GM18873 (cell line): Measurements from ENCODE around the gene CD151.

Source experiments
- ATAC-seq: cut with Tn5 transposase; IDR thresholded peaks from one replicate; pipeline ENCODE4 v1.9.1; 2021; ENCODE audit warnings: mild to moderate bottlenecking, moderate library complexity, moderate number of reproducible peaks; ENCODE audit not compliant: unreplicated experiment, low FRiP score

The CD151 gene

GRCh38 chr11:855330-855674 lies 22.6 kb downstream of the CD151 start:
- no peak for ATAC-seq

DNA sequence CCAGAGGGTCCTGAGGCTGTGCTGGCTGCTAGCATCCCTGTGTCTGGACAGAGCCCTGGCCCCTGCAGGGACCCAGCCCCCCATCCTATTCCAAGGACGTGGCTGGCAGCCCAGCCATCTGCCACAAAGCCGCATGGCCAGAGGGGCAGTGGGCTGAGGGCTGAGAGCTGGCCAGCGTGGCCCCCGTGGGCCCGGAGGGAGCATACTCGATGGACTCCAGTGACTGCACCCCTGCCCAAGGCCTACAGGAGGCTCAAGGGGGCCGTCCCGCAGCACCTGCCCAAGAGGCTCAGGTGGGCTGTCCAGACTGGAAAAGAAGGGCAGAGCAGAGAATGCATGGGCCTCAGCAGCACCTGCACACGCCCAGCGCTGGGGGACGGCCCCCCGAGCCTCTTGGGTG lies 23.0 kb downstream of the CD151 start:
- no peak for ATAC-seq

DNA sequence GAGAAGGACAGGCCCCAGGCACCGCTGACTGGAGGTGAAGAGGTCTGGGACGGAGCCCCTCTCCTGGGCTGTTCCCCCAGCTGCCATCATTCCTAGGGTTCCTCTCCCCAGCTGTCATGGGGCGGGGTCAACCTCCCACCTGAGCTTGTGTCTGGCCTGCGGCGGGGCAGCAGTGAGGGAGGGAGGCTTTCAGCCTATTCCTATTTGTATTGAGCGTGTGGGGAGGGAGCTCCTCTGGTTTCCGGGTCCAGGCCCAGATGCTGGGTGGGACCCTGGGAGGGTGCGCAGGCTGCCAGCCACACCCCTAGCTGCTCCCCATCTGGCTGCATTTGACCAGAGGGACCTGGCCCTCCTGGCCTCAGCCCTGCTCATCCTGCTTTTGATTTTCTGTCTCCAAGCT lies 23.6 kb downstream of the CD151 start:
- no peak for ATAC-seq

DNA sequence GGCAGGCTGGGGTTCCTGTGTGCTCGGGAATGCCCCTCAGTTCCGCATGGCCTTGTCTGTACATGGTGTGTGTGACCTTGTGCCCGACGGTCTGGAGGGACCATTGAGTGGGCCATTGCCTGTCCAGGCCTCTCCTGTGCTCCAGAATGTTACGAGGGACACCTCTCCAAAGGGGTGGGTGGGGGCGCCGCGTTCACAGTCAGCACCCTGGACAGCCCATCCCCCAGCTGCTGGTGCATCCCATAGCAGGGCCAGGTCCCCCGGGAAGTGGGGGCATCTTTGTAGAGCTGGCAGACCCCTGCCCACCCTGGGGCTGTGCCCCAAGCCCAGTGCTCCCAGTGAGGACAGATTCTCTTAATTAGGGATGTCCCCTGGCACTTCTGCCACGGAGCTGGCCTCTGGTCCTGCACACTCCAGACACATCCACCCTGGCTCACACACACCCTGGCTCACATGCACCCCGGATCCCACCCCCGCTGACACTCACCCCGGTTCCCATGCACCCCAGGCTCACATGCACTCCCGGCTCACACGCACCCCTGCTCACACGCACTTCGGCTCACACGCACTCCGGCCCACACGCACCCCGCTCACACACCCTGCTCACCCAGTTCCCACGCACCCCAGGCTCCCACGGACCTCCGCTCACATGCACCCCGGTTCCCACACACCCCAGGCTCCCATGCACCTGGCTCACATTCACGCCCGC lies 25.5 kb downstream of the CD151 start:
- no peak for ATAC-seq

- no peak for ATAC-seq
Observed at GRCh38 chr11:858762-859339, 26.1 kb downstream of the CD151 start.

GRCh38 chr11:859394-860131 lies 26.8 kb downstream of the CD151 start:
- ATAC-seq, result no peak

- no peak for ATAC-seq
Observed at GRCh38 chr11:860234-861104, 27.7 kb downstream of the CD151 start.

DNA sequence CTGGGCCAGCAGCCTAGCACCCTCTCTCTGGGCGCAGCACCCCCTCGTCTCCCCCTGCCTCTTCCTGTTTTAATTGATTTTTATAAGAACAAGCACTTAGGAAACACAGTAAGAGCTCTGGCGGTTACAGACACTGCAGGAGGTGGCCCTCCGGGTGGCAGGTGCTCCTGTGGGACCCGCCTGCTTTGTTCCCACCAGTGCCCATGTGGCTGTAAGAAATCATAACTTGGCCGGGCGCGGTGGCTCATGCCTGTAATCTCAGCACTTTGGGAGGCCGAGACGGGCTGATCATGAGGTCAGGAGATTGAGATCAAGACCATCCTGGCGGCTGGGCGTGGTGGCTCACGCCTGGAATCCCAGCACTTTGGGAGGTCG lies 28.3 kb downstream of the CD151 start:
- ATAC-seq, result no peak

DNA sequence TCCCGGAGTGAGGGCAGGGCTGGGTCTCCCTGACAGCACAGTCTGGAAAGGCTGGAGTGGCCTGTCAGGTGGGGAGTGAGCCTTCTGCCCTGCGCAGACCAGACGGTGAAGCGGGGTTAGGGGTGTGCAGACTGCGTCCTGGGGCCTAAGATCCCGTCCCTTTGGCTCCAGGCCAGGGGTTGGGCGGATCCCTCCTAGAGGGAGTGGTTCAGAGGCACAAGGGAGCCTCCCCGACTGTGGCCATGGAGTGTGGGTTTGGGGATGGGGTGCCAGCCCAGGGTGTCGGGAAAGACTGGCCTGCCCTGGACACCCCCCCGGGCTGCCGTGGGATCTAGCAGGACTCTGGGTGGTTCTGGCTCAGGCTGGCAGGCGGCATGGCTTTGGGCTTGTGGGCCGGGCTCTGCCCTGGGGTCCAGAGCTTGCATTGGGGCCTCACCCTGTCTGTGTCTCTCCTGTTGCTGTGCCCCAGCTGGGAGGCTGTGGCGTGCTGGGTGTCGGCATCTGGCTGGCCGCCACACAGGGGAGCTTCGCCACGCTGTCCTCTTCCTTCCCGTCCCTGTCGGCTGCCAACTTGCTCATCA lies 29.4 kb downstream of the CD151 start:
- ATAC-seq, result no peak

DNA sequence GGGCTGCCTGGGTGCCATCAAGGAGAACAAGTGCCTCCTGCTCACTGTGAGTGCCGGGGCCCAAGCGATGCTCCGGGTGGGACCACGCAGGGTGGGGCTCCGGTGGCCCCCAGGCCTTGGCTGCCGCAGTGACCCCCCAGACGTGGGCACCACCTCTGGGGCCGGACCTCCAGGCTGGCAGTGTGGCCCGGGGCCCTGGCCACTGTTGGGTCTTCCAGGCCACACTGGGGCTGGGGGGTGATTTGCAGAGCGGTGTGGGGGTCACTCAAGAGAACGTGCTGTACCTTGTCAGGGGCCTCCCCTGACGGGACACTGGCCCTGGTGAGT lies 29.9 kb downstream of the CD151 start:
- no peak for ATAC-seq

DNA sequence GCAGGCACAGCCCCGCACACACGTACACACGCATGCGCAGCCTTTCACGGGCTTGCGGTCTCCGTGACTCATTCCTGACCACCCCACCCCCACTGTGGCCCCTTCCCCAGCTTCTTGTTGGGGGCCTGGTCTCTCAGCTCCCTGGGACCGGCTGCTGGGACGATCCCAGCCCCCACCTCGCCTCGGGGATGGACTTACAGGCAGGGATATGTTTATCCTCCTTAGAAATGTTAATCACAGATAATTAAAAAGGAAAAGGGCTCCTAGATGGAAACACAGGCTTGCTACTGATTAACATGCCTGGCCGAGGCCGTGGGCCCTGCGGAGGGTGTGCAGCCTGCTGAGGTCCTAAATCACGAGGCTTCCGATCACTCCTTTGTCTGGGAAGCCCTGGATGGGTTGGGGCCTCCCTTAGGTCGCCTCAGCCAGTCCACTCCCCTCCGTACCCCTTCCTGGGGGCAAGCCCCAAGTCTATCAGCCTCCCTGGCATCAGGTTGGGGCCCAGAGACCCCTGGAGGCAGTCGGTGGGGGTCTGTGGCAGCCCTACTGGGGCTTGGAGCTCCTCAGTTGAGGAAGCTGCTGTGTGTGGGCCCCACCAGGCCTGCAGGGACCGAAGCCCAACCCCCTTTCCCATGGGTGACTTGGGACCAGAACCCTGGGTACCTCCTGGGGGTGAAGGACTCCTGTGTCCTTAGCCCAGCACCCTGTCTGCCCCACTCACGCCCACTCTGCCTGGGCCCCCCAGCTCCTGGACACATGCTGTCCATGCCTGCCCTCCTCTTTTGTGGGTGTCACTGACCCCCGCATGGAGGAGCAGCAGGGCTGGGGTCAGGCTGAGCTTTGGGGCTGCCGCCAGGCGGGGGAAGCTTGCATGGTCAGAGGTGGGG lies 30.5 kb downstream of the CD151 start:
- ATAC-seq, result no peak

- ATAC-seq, result no peak
Observed at GRCh38 chr11:863910-864827, 31.4 kb downstream of the CD151 start.

GRCh38 chr11:864898-865297 lies 32.1 kb downstream of the CD151 start:
- no peak for ATAC-seq

DNA sequence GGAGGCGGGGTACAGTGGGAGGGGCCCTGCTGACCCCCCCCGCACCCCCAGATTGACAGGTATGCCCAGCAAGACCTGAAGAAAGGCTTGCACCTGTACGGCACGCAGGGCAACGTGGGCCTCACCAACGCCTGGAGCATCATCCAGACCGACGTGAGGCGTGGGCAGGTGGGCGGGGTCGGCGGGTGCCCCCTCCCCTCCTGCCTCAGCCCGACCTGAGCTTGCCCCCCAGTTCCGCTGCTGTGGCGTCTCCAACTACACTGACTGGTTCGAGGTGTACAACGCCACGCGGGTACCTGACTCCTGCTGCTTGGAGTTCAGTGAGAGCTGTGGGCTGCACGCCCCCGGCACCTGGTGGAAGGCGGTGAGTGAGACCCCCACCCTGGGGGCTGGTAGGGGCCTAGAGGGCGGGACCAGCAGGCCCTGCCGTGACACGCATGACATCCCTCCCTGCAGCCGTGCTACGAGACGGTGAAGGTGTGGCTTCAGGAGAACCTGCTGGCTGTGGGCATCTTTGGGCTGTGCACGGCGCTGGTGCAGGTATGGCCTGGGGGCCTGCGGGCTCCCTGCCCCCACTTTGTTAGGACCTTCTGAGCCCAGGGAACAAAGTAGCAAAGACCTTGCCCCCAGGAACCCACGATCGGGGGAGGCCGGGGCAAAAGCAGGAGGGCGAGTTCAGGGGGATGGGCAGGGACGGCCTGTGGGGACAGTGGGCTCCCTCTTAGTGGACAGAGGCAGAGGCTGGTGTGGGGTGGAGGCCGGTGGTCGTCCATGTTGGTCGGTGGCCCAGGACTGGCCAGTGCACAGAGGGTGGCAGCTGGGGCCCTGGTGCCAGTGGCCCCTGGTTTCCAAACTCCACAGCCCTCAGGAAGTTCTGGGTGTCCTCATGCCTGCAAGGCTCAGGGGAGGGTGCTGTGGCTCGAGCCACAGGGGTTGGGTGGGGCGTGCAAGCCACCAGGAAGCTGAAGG lies 33.0 kb downstream of the CD151 start:
- no peak for ATAC-seq

GRCh38 chr11:866481-866880 lies 33.7 kb downstream of the CD151 start:
- ATAC-seq, result no peak

DNA sequence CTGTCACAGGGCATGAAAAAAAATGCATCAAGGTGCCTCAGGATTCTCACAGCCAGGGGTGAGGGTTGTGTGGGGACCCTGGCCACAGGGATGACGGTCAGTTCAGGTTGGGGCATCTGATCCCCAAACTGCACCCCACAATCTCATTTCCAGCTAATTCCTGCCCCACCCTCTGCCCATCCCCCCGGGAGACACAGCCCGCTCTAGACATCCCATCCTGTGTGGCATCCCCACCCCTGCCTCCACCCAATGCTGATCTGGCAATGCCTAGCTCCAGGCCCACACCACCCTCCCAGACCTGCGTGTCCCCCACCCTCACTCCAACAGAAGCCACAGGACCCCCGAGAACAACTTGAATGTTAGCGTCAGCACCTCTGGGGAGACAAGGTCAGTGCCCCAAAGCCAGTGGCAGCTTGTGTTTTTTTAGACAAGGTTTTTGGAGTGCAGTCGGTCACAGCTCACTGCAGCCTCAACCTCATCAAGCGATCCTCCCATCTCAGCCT lies 35.2 kb downstream of the CD151 start:
- no peak for ATAC-seq

GRCh38 chr11:868394-868793 lies 35.6 kb downstream of the CD151 start:
- ATAC-seq, result no peak
